Kidney (tissue), 14 donors: Measurements from ENCODE around the gene ERBB4. TPM values are rescaled to one million over a fixed set of nuclear protein-coding genes. Genes with fewer than 3 reads are reported as not detected.

Experiments
- DNase-seq, 5 donors: peaks; one replicate each; pipeline ENCODE4 v3.0.0-alpha.2; 2013 to 2020
- FAIRE-seq: peaks from 2 replicates; lab custom pipeline; 2012; peaks lifted over from hg19 to GRCh38; lab: Jason Lieb, UNC
- H3K27ac ChIP-seq, 2 donors: one replicate each; pipeline ENCODE4 v1.7.0; 2013; ENCODE audit warnings: low read depth in 2 of 2, low read length in 2 of 2, inconsistent platforms in 1 of 2
- H3K27me3 ChIP-seq: one replicate; pipeline ENCODE4 v1.7.1; 2013; ENCODE audit warnings: low read length, inconsistent platforms; ENCODE audit not compliant: control insufficient read depth, insufficient read depth
- H3K36me3 ChIP-seq, 3 donors: one replicate each; pipeline versions ENCODE4 v1.7.0 to v1.7.1; 2013; ENCODE audit warnings: low read length in 3 of 3, control low read depth in 1 of 3, inconsistent platforms in 1 of 3; ENCODE audit not compliant: insufficient read depth in 3 of 3, control insufficient read depth in 2 of 3
- H3K4me1 ChIP-seq, 3 donors: one replicate each; pipeline versions ENCODE4 v1.7.0 to v1.7.1; 2013; ENCODE audit warnings: low read length in 3 of 3, inconsistent platforms in 1 of 3, low read depth in 1 of 3; ENCODE audit not compliant: control insufficient read depth in 2 of 3, insufficient read depth in 2 of 3
- H3K4me3 ChIP-seq, 3 donors: one replicate each; pipeline versions ENCODE4 v1.7.0 to v1.8.1; 2013; ENCODE audit warnings: low read length in 3 of 3, control low read depth in 1 of 3, inconsistent platforms in 1 of 3
- H3K9ac ChIP-seq, 3 donors: one replicate each; pipeline versions ENCODE4 v1.7.0 to v1.7.1; 2013; ENCODE audit warnings: low read length in 3 of 3, control low read depth in 1 of 3, inconsistent platforms in 1 of 3
- H3K9me3 ChIP-seq, 3 donors: one replicate each; pipeline versions ENCODE4 v1.7.0 to v1.7.1; 2013; ENCODE audit warnings: low read length in 3 of 3, control low read depth in 1 of 3, inconsistent platforms in 1 of 3; ENCODE audit not compliant: control insufficient read depth in 2 of 3, insufficient read depth in 1 of 3
- CTCF ChIP-seq: IDR thresholded peaks from 3 replicates; pipeline ENCODE4 v1.5.1; 2012; ENCODE audit warnings: mild to moderate bottlenecking, moderate library complexity, borderline replicate concordance; ENCODE audit not compliant: insufficient read depth; ENCODE audit errors: extremely low read depth
- intact Hi-C: fragments of 100-400 bp; cut with DNase I; formaldehyde crosslinking; loops from one replicate; pipeline ENCODE4 v1.11.1; 2022
- polyA plus RNA-seq: library from polyadenylated mRNA; stranded (reverse); fragments of 350-450 nt; fragmentation: Illumina TruSeq; extraction: RNeasy Lipid Tissue Mini Kit (QIAGEN cat#74804); gene quantifications from one replicate; pipeline ENCODE4 v1.2.3, GENCODE V29; 2014; ENCODE audit warnings: low read depth, low replicate concordance; ENCODE audit not compliant: insufficient read depth
- total RNA-seq: library from RNA; stranded (reverse); fragmentation: NEBNext Ultra II Directional; extraction: Animal tissue kit (Norgen Biotek cat#: 25700); gene quantifications from one replicate; pipeline ENCODE4 v1.2.1, GENCODE V29; 2021
- donor health status: control.
- donor health status: control.
- donor health status: control.
- donor health status: control.
- donor health status: control.
- donor health status: DM: yes; HTN: yes; CAD: no.
- donor health status: Normal renal cell carcinoma (clear cell type).

The ERBB4 gene
- total and polyA plus RNA-seq, 2 donors from 2014 or later = 3.9 to 152 TPM

- intact Hi-C loops = no loop called here
- H3K9ac ChIP-seq = no peak overlapping the region
Measured at GRCh38 chr2:212381428-212382102, 157.0 kb downstream of the ERBB4 start.

GRCh38 chr2:212379103-212379502 lies 159.5 kb downstream of the ERBB4 start:
- no peak for FAIRE-seq
- Histone ChIP-seq H3K4me3 (no peak overlapping the region), H3K4me1 (peaks cover 0 to 1% (median 0%) of the 10 kb centered on the region in 3 donors), H3K36me3 (no peaks in the 10 kb centered on the region), H3K9me3 (no peaks in the 10 kb centered on the region), H3K27ac (no peak overlapping the region), H3K9ac (no peak overlapping the region), H3K27me3 (no peaks in the 10 kb centered on the region)
- no peak for TF ChIP-seq CTCF
- intact Hi-C loops = no loop called here
- DNase-seq = no peak

More at GRCh38 chr2:212381428-212382102, 157.0 kb downstream of the ERBB4 start:
- Histone ChIP-seq H3K27me3 (no peaks in the 10 kb centered on the region), H3K27ac (no peak overlapping the region), H3K9me3 (no peaks in the 10 kb centered on the region), H3K4me3 (no peak overlapping the region), H3K36me3 (no peaks in the 10 kb centered on the region), H3K4me1 (peaks cover 0 to 4% (median 0%) of the 10 kb centered on the region in 3 donors)
- no peak for FAIRE-seq
- no peak for DNase-seq
- no peak for TF ChIP-seq CTCF

GRCh38 chr2:212367431-212367830 lies 171.2 kb downstream of the ERBB4 start:
- DNase-seq (no peak), FAIRE-seq (no peak)
- Histone ChIP-seq H3K4me3 (no peak overlapping the region), H3K27me3 (no peaks in the 10 kb centered on the region), H3K27ac (no peak overlapping the region), H3K4me1 (no peaks in the 10 kb centered on the region), H3K36me3 (no peaks in the 10 kb centered on the region), H3K9me3 (no peaks in the 10 kb centered on the region), H3K9ac (no peak overlapping the region)
- intact Hi-C loops = no loop called here
- no peak for TF ChIP-seq CTCF
